Pancreas (tissue), 10 donors: ENCODE measurements around the gene GPS1. TPM values are rescaled to one million over a fixed set of nuclear protein-coding genes. Genes with fewer than 3 reads are reported as not detected.

Source experiments
- ATAC-seq, 4 donors: fragments of 200-7000 bp; cut with Tn5 transposase; one replicate each; pipeline versions ENCODE4 v1.8.0 to v1.9.1; 2020; ENCODE audit warnings: mild to moderate bottlenecking in 4 of 4, moderate library complexity in 4 of 4
- DNase-seq, 6 donors: peaks; one replicate each; pipeline ENCODE4 v3.0.0-alpha.2; 2020
- FAIRE-seq: peaks from 2 replicates; lab custom pipeline; 2012; peaks lifted over from hg19 to GRCh38; lab: Jason Lieb, UNC
- H3K27ac ChIP-seq, 4 donors: fragments of 200-600 bp; sonication (generic); 1 replicate in 3 of 4; 2 replicates in 1 of 4; pipeline versions ENCODE4 v1.5.0 to v1.8.0; 2020
- H3K27me3 ChIP-seq, 4 donors: fragments of 200-600 bp; one replicate each; pipeline ENCODE4 v1.8.0; 2021
- H3K36me3 ChIP-seq, 3 donors: fragments of 200-600 bp; sonication (generic) in 1 of 3; one replicate each; pipeline versions ENCODE4 v1.5.0 to v1.8.0; 2020 to 2021
- H3K4me1 ChIP-seq, 3 donors: fragments of 200-600 bp; one replicate each; pipeline ENCODE4 v1.8.0; 2021
- H3K4me3 ChIP-seq, 4 donors: fragments of 200-600 bp; sonication (generic) in 2 of 4; one replicate each; pipeline versions ENCODE4 v1.5.0 to v1.8.0; 2020 to 2021
- H3K9me3 ChIP-seq, 4 donors: fragments of 200-600 bp; one replicate each; pipeline ENCODE4 v1.8.0; 2021
- WGBS, 2 donors: extraction: QIAGEN DNeasy Blood & Tissue Kit; methylation state at CpG; one replicate each; pipeline ENCODE4 v1.1.7; 2013; 5-methylcytosine and 5-hydroxymethylcytosine counted together
- intact Hi-C, 3 donors: fragments of 100-400 bp; cut with DNase I; formaldehyde crosslinking; loops; one replicate each; pipeline versions ENCODE4 v1.11.1 to v1.14.2; 2022
- polyA plus RNA-seq, 2 donors: library from polyadenylated mRNA; stranded (reverse); fragments of 200-250 nt; gene quantifications; one replicate each; pipeline ENCODE4 v1.2.3, GENCODE V29; 2013
- total RNA-seq, 6 donors: library from RNA; stranded (reverse); fragmentation: NEBNext Ultra II Directional in 4 of 6; extraction: Animal tissue kit (Norgen Biotek cat#: 25700) in 4 of 6; gene quantifications; one replicate each; pipeline versions ENCODE4 v1.2.1 to v1.2.4, GENCODE V29; 2021 to 2023
- TF ChIP-seq, protein P1 (sequence below), 4 donors: fragments of 200-600 bp; sonication (generic) in 3 of 4; IDR thresholded peaks; one replicate each; pipeline versions ENCODE4 v1.5.0 to v1.8.0; 2021; ENCODE audit warnings: antibody characterized with exemption in 4 of 4
- donor health status: healthy with polysubstance abuse.
- donor health status: DM: no; HTN: no; CAD: no; lungs with moderate emphysema.
- donor health status: DM: no; HTN: no; CAD: no.
- donor health status: control.
- donor health status: control.
- donor health status: Bipolar disorder and iron deficiency.
- donor health status: DM: yes; HTN: yes; CAD: no.
- donor health status: DM: no; HTN: no; CAD: no.
- donor health status: DM: no; HTN: no; CAD: no.
- donor health status: DM: yes; HTN: yes; CAD: no.

The GPS1 gene
- total and polyA plus RNA-seq, 8 donors = 43.0 to 149 (median 53.3) TPM

DNA sequence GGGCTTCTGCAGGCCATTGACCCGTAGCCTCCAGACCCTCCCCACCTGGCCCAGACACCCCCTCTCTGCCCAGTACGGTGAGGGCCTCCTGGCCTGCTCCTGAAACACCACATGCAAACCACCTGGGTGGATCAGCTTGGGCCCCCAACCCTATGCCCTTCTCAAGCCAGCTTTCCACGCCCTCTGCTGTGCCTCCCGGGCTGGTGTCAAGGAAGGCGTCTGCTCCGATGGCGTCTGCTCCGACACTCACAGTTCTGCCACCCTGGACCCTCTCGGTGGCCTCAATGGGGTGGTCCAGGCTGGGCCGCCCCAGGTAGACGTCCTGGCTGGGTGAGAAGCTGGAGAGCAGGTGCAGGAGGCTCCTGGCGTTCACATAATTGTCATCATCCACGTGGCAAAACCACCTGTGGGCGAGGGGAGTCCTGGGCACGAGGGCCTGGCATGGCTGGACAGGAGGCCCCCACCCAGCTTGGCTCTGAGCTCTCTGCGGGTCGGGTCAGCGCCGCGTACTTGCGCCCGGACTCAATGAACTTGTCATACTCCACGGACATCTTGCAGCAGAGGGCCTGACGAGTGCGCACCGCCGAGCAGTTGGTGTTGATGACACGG lies 1.4 kb upstream of the GPS1 start:
- ATAC-seq (no peak), DNase-seq (peak in 3 of 6 donors; percentile 3 to 21 (median 20)), FAIRE-seq (no peak)
- Histone ChIP-seq H3K9me3 (no peaks in the 10 kb centered on the region), H3K27me3 (no peaks in the 10 kb centered on the region), H3K4me1 (peaks cover 0 to 11% (median 0%) of the 10 kb centered on the region in 3 donors), H3K36me3 (peaks cover 0 to 4% (median 0%) of the 10 kb centered on the region in 3 donors), H3K27ac (no peak overlapping the region), H3K4me3 (peak overlapping the region in 3 of 4 donors; percentile 68 to 92 (median 81))
- intact Hi-C loops = no loop called here
- TF ChIP-seq, protein P1, sequence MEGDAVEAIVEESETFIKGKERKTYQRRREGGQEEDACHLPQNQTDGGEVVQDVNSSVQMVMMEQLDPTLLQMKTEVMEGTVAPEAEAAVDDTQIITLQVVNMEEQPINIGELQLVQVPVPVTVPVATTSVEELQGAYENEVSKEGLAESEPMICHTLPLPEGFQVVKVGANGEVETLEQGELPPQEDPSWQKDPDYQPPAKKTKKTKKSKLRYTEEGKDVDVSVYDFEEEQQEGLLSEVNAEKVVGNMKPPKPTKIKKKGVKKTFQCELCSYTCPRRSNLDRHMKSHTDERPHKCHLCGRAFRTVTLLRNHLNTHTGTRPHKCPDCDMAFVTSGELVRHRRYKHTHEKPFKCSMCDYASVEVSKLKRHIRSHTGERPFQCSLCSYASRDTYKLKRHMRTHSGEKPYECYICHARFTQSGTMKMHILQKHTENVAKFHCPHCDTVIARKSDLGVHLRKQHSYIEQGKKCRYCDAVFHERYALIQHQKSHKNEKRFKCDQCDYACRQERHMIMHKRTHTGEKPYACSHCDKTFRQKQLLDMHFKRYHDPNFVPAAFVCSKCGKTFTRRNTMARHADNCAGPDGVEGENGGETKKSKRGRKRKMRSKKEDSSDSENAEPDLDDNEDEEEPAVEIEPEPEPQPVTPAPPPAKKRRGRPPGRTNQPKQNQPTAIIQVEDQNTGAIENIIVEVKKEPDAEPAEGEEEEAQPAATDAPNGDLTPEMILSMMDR (IDR thresholded peaks at IDR 0.05) = no peak
- 81 to 84% methylated on average over 28 of the region's 28 CpGs for WGBS, 2 donors

DNA sequence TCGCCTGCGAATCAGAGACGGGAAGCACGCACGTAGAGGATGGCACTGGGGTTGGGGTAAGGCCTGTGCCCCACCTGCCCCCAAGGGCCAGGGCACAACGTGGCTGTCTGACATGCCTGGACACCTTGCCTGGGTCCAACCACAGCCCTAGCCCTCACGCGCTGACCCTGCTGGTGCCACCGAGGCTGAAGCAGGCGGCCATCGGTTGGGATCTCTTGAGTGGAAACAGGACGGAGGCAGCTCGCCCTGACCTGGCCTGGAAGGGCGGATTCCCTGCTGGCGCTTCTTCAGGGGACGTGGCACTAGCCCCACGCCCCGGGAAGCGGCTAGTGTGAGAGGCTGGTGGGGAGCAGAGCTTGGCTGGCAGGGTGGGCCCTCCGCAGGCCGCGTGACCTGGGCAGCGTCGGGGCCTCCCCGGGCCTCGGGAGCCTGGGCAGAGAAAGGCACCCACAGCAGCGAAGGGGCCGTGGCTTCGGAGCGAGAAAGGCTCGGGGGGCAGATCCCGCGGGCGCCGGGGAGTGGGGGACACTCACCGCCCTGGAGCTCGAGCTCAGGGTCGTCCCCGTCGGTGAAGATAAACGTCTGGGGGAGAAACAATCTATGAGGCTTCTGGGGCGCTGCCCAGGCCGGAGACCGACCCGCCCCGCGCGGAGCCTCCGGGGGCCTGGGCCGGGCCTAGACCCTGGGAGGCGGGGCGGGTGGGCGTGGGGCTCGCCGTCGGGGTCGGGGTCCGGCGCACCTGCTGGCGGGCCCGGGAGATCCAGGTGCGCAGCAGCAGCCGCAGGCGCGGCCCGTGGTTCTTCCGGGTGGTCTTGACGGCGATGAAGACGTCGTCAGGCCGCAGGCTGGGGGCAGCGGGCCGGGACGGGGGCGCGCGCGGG lies 697 bp upstream of the GPS1 start:
- ATAC-seq = peak in 3 of 4 donors; percentile 20 to 28 (median 22)
- H3K27ac ChIP-seq = no peak overlapping the region

DNA sequence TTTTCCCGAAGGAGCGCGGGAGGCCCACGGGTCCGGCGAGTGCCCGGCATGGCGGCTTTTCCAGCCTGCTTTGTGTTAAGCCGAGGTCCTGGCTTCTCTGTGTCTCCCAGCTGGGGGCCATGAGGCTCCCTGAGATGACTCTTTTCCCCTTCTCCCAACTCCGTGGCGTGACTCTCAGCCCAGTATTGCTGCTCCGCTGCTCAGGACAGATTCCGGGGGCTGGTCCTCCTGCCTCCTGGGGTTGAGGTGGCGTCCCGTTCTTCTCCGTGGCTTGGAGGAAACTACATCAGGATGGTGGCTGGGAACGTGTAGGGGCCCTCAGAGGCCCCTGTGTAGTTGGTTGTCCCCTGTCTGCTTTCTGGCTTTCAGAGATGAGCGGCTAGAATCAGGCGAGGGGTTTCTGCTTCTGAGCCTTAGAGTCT lies 951 bp downstream of the GPS1 start:
- whole genome bisulfite sequencing, 2 donors = 15 to 16% methylated on average over 14 to 19 of the region's 19 CpGs
- ATAC-seq (no peak), DNase-seq (peak in 1 of 6 donors; percentile 75), FAIRE-seq (no peak)
- TF ChIP-seq, protein P1 (IDR thresholded peaks at IDR 0.05) = no peak
- H3K4me3 ChIP-seq = peak overlapping the region; percentile 63 to 92 (median 74)
- intact Hi-C loops = no loop called here
- peaks cover 0 to 11% (median 0%) of the 10 kb centered on the region in 3 donors for H3K4me1 ChIP-seq
- H3K27me3 ChIP-seq = no peaks in the 10 kb centered on the region
- H3K36me3 ChIP-seq = peaks cover 0 to 20% (median 8%) of the 10 kb centered on the region in 3 donors
- H3K27ac ChIP-seq = no peak overlapping the region
- no peaks in the 10 kb centered on the region for H3K9me3 ChIP-seq

More for the DNA sequence above, 697 bp upstream of the GPS1 start:
- peak overlapping the region; percentile 68 to 92 (median 84) for H3K4me3 ChIP-seq
- H3K9me3 ChIP-seq = no peaks in the 10 kb centered on the region
- 11 to 28% methylated on average over 34 to 79 of the region's 79 CpGs for WGBS, 2 donors
- H3K4me1 ChIP-seq = peaks cover 0 to 11% (median 0%) of the 10 kb centered on the region in 3 donors
- DNase-seq = peak in 4 of 6 donors; percentile 11 to 85 (median 36)
- intact Hi-C loops = no loop called here
- peaks cover 0 to 7% (median 0%) of the 10 kb centered on the region in 3 donors for H3K36me3 ChIP-seq
- TF ChIP-seq, protein P1 (IDR thresholded peaks at IDR 0.05) = no peak
- FAIRE-seq = no peak
- H3K27me3 ChIP-seq = no peaks in the 10 kb centered on the region

DNA sequence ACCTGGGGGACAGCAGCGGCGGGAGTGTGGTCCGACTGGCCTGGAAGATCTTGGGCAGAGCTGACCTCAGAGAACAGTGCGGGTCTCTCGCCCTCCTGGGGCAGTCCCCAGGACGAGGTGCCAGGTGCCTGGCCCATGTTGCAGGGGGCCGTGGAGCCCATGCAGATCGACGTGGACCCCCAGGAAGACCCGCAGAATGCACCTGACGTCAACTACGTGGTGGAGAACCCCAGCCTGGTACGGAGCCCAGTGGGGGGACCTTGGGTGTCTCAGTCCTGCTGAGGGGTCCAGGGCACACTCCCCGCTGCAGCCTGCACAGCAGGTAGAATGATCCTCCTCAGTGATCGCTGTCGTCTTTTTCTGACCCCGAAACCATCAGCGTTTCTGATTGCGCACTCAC lies 1.4 kb downstream of the GPS1 start:
- intact Hi-C loops = no loop called here
- DNase-seq (peak in 3 of 6 donors; percentile 22 to 57 (median 27)), ATAC-seq (no peak), FAIRE-seq (no peak)
- Histone ChIP-seq H3K9me3 (no peaks in the 10 kb centered on the region), H3K4me1 (peaks cover 0 to 11% (median 0%) of the 10 kb centered on the region in 3 donors), H3K4me3 (peak overlapping the region in 2 of 4 donors; percentile 68 to 92), H3K27ac (no peak overlapping the region), H3K27me3 (no peaks in the 10 kb centered on the region), H3K36me3 (peaks cover 0 to 20% (median 8%) of the 10 kb centered on the region in 3 donors)
- WGBS, 2 donors = 69 to 78% methylated on average over 17 to 19 of the region's 19 CpGs
- TF ChIP-seq, protein P1 (IDR thresholded peaks at IDR 0.05) = no peak
